Astrocyte of the spinal cord (primary cell): ENCODE results near the gene EPHB4.
A peak's percentile ranks its signal among the peaks of the same experiment; 100 is the strongest.

Experiments
- DNase-seq: peaks from one replicate; pipeline ENCODE4 v3.0.0; 2011; ENCODE audit warnings: low read depth, low spot score
- H3K4me3 ChIP-seq: 2 replicates; pipeline ENCODE4 v1.5.1; 2011; ENCODE audit warnings: low read depth, mild to moderate bottlenecking, low read length, moderate library complexity
- in situ Hi-C: cut with HindIII; loops from 2 replicates; pipeline ENCODE4 v1.10.0; 2017; ENCODE audit warnings: low sequenced_read_pairs
- TF ChIP-seq, protein P1 (sequence below): IDR thresholded peaks from 2 replicates; pipeline ENCODE4 v1.5.1; 2012; ENCODE audit warnings: low read depth, mild to moderate bottlenecking, low read length, inconsistent platforms

EPHB4 gene

GRCh38 chr7:100825215-100825671, 2.1 kb downstream of the EPHB4 start:
- TF ChIP-seq, protein P1, sequence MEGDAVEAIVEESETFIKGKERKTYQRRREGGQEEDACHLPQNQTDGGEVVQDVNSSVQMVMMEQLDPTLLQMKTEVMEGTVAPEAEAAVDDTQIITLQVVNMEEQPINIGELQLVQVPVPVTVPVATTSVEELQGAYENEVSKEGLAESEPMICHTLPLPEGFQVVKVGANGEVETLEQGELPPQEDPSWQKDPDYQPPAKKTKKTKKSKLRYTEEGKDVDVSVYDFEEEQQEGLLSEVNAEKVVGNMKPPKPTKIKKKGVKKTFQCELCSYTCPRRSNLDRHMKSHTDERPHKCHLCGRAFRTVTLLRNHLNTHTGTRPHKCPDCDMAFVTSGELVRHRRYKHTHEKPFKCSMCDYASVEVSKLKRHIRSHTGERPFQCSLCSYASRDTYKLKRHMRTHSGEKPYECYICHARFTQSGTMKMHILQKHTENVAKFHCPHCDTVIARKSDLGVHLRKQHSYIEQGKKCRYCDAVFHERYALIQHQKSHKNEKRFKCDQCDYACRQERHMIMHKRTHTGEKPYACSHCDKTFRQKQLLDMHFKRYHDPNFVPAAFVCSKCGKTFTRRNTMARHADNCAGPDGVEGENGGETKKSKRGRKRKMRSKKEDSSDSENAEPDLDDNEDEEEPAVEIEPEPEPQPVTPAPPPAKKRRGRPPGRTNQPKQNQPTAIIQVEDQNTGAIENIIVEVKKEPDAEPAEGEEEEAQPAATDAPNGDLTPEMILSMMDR = no peak
- in situ Hi-C loops = no loop called here
- peak overlapping the region; percentile 78 for H3K4me3 ChIP-seq
- DNase-seq = no peak

GRCh38 chr7:100824499-100825214, 2.7 kb downstream of the EPHB4 start:
- no peak for DNase-seq
- in situ Hi-C loops = no loop called here
- TF ChIP-seq, protein P1 = no peak
- H3K4me3 ChIP-seq = peak overlapping the region; percentile 78

GRCh38 chr7:100823534-100823933, 3.8 kb downstream of the EPHB4 start:
- TF ChIP-seq, protein P1 = no peak
- in situ Hi-C loops = no loop called here
- H3K4me3 ChIP-seq = no peak overlapping the region
- no peak for DNase-seq

DNA sequence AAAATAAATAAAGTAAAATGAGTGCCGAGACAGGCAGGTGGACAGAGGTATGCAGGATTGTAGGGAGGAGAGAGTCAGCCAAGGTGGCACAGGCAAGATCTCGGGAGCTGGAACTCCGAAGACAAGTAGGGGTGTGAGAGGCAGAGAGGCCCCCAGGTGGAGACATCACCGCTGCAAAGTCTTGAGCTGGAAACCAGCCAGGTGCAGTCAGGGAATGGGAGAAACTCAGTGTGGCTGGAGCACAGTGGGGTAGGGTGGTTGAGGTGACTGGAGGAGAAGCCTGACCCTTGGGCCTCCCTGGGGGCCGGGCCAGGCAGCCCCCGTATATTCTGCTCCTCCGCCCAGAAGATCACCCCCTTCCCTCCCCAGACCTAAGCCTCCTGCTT, 4.2 kb downstream of the EPHB4 start:
- no peak for DNase-seq
- in situ Hi-C loops = no loop called here
- TF ChIP-seq, protein P1 = no peak
- H3K4me3 ChIP-seq = no peak overlapping the region

DNA sequence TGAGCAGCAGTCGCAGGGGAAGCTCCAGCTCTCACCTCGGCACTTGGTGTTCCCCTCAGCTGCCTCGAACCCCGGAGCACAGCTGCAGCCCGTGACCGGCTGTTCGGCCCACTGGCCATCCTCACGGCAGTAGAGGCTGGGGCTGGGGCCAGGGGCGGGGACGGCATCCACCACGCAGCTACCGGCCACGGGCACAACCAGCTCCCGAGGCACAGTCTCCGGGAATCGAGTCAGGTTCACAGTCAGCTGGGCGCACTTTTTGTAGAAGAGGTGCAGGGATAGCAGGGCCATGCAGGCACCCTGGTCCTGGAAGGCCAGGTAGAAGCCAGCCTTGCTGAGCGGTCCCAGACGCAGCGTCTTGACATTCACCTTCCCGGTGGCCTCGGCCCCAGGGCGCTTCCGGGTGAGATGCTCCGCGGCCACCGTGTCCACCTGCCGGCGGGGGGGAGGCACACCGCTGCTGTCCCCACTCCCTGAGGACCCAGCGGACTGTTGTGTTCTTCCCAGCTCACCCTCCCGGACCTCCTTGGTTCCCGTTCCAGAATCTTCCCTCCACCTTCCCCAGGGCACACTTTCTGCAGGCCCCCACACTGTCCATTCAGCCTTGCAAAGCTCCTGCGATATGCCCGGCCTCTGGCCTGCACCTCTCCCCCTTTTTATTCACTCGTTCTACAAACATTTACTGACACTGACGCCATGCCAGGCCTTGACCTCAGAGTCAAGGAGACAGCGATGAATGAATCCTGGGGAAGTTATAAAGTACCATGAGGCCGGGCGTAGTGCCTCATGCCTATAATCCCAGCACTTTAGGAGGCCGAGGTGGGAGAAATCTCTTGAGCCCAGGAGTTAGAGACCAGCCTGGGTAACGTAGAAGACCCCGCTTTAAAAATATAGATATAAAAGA, 4.8 kb downstream of the EPHB4 start:
- TF ChIP-seq, protein P1 = no peak
- in situ Hi-C loops = no loop called here
- no peak for DNase-seq

GRCh38 chr7:100819586-100819985, 7.7 kb downstream of the EPHB4 start:
- no peak for DNase-seq
- in situ Hi-C loops = no loop called here
- TF ChIP-seq, protein P1 = no peak
- no peak overlapping the region for H3K4me3 ChIP-seq

More for the DNA sequence above, 4.8 kb downstream of the EPHB4 start:
- H3K4me3 ChIP-seq = no peak overlapping the region
